NK-92 treated with Interleukin-12 subunit alpha and Interleukin-12 subunit beta, amount 100 ng/mL, for 24 hours (cell line): Measurements from ENCODE around the gene JAK3.
"Not testable (repeated sequence)": the region's sequence is repeated elsewhere in the genome, so short reads cannot be mapped to it uniquely, and the experiment has no call there.

ENCODE experiments used
- DNase-seq: peaks from one replicate; lab custom pipeline; 2025; lab: John Stamatoyannopoulos, UW

JAK3 gene

GRCh38 chr19:17847538-17848366 is at the start of gene JAK3:
Gene JAK3 (minus strand): TSS chr19:17847982. CDS start chr19:17844417, 3,565 bp downstream.
- DNase-seq, result peak; percentile 90

GRCh38 chr19:17893766-17894165 is 46.0 kb upstream of the JAK3 start:
- no peak for DNase-seq

- no peak for DNase-seq
Observed at GRCh38 chr19:17889609-17890214, 41.9 kb upstream of the JAK3 start.

- no peak for DNase-seq
Observed at GRCh38 chr19:17888260-17888659, 40.5 kb upstream of the JAK3 start.

- not testable (repeated sequence) for DNase-seq
Observed at GRCh38 chr19:17887221-17887620, 39.4 kb upstream of the JAK3 start.

GRCh38 chr19:17886515-17886914 is 38.7 kb upstream of the JAK3 start:
- DNase-seq, result no peak

DNA sequence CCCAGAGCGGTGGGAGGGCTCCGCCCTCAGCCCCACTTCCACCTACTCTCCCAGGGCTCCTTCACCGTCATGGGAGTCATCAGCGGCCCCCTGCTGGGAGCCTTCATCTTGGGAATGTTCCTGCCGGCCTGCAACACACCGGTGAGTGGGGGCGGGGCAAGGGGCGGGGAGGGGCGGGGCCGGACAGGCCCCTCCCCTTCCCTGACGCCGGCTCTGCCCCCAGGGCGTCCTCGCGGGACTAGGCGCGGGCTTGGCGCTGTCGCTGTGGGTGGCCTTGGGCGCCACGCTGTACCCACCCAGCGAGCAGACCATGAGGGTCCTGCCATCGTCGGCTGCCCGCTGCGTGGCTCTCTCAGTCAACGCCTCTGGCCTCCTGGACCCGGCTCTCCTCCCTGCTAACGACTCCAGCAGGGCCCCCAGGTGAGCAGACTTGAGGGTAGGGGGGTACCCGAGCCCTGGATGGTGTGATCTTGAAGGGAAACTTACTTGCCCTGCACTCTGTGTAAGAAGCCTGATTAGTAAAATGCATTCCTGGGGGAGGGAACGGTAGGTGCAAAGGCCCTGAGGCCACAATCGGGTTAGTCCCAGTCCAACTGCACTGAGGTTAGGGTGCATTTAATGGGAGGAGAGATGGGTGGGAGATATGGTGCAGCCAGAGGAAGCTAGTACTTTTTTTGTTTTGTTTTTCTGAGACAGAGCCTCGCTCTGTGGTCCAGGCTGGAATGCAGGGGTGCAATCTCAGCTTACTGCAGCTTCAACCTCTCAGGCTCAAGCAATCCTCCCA is 36.0 kb upstream of the JAK3 start:
- no peak for DNase-seq

DNA sequence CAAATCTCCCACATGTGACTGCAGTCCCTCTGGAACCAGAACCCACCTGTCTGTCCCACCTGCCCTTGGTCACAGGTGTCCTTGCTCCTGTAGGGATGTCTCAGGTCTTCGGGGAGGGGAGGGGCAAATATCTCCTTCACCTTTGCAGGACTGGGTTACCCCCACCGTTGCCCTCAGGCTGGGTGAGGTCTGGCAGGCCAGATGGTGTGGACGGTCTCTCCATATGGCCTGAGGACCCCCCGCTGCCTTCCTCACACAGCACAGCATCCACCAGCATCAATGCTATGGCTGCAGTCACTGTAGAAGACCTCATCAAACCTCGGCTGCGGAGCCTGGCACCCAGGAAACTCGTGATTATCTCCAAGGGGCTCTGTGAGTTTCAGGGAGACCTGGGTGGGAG is 33.9 kb upstream of the JAK3 start:
- DNase-seq, result no peak

GRCh38 chr19:17879466-17879865 is 31.7 kb upstream of the JAK3 start:
- no peak for DNase-seq

GRCh38 chr19:17877696-17878095 is 29.9 kb upstream of the JAK3 start:
- DNase-seq, result no peak

DNA sequence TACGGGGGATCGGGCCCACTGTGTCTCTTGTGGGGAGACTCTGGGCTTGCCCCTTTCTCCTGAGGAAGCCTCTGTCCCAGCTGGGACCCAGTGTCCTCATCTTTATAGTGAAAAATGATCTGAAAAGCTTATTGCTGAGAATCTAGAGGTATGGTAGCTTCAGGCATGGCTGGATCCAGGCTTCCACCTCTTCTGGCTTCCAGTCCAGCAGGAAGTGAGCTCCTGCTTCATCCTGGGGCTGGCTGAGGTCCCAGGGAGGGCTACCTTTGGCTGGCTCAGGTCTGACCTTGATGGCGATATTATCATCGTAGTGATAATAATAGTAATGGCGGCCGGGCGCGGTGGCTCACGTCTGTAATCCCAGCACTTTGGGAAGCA is 27.0 kb upstream of the JAK3 start:
- DNase-seq, result no peak

GRCh38 chr19:17873786-17874757 is 26.3 kb upstream of the JAK3 start:
- no peak for DNase-seq

DNA sequence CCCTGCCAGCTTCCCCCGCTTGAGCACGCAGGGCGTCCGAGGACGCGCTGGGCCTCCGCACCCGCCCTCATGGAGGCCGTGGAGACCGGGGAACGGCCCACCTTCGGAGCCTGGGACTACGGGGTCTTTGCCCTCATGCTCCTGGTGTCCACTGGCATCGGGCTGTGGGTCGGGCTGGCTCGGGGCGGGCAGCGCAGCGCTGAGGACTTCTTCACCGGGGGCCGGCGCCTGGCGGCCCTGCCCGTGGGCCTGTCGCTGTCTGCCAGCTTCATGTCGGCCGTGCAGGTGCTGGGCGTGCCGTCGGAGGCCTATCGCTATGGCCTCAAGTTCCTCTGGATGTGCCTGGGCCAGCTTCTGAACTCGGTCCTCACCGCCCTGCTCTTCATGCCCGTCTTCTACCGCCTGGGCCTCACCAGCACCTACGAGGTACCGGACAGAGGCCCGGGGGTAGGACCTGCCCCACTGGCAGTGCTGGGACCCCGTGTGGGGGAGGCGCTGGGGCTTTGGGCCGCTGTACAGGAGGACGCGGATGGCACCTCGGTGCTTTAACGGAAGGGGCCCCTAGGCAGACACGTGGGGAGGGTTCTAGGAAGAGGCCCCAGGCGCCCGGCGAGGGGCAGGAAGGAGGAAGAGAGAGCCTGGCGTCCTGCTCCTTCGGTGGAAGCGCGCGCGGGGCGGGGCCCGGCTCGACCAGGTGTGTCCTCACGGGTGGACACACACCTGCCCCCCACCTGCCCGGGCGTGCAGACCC is 24.6 kb upstream of the JAK3 start:
- no peak for DNase-seq

- DNase-seq, result no peak
Observed at GRCh38 chr19:17871878-17872250, 24.1 kb upstream of the JAK3 start, which contains the start of gene SLC5A5. Gene SLC5A5 (plus strand): TSS chr19:17871945. CDS start chr19:17872320, 375 bp downstream.

DNA sequence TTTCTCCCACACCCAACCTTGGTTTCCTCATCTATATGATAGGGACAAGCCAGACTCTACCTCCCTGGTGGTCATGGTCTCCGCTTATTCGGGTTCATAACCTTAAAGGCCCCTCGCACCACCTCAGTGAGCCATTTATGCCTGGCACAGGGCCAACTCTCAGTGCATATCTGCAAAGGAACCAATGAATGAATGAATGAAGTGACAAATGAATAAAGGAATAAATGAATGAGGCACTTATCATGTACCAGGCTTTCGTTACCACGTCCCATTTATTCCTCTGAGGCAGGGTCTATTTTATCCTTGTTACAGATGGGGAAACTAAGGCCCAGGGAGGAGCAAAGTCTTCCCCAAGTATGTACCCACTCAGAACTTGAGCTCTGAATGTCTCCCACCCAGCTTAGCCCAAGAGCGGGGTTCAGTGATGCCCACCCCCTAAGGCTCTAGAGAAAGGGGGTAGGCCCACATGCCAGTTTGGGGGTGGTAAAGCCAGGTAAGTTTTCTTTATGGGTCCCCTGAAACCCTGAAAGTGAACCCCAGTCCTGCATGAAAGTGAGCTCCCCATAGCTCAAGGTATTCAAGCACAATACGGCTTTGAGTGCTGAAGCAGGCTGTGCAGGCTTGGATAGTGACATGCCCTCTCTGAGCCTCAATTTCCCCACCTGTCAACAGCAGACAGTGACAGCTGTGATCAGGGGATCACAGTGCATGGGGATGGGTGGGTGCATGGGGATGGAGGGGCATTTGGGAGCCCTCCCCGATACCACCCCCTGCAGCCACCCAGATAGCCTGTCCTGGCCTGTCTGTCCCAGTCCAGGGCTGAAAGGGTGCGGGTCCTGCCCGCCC is 23.5 kb upstream of the JAK3 start:
- DNase-seq, result no peak

DNA sequence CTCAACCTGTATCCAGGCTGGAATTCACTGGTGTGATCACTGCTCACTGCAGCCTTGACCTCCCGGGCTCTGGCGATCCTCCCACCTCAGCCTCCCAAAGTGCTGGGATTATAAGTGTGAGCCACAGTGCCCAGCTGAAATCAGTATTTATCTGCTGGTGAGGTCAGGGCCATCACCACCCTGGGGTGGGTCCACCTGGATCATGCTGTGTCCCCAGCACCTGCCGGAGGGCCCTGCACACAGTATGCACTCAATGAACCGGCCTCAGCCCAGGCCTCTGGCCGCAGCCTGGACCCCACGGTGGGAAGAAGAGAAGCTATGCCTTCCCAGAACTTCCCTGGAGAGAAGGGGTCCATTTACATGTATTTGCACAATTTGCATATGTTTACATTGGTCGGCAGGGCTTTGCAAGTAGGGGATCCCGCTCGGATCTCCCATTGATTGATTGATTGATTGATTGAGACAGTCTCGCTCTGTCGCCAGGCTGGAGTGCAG is 21.4 kb upstream of the JAK3 start:
- no peak for DNase-seq

GRCh38 chr19:17868669-17869068 is 20.9 kb upstream of the JAK3 start:
- no peak for DNase-seq

DNA sequence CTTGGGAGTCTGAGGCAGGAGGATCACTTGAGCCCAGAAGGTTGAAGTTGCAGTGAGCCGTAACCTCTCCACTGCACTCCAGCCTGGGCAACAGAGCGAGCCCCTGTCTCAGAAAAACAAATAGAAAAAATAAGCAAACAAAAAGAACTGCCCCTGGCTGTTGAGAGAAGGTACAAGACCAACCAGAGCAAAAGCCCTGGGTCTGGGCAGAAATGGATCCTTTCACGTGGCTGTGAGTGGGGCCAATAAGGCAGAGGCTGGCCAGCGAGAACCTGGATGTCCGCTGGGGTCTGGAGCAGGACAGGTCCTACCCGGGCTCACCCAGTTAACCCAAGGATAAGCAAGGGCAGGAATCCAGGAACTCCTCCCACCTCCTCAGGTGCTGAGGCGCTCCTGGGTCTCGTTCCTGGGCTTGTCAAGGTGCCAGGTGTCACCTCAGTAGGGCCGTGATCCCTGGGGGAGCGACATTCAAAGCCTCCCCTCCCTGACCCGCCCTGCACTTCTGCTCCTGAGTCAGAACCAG is 19.2 kb upstream of the JAK3 start:
- DNase-seq, result no peak

GRCh38 chr19:17866312-17866963 is 18.7 kb upstream of the JAK3 start:
- no peak for DNase-seq
